H9 (cell line): ENCODE results near the gene MTCH1. TPM values are rescaled to one million over a fixed set of nuclear protein-coding genes. Genes with fewer than 3 reads are reported as not detected.

ENCODE experiments used
- DNase-seq: peaks from one replicate; pipeline ENCODE4 v3.0.0-alpha.2; 2017
- H2AFZ ChIP-seq: one replicate; pipeline ENCODE4 v1.6.1; 2013; ENCODE audit warnings: mild to moderate bottlenecking, low read length, control low read depth, moderate library complexity
- H2AK5ac ChIP-seq: 2 replicates; pipeline ENCODE4 v1.6.1; 2013; ENCODE audit warnings: low read length, control low read depth, mixed read lengths; ENCODE audit not compliant: insufficient read length
- H2BK120ac ChIP-seq: one replicate; pipeline ENCODE4 v1.6.1; 2013; ENCODE audit warnings: low read depth, mild to moderate bottlenecking, low read length, control low read depth, inconsistent platforms; ENCODE audit not compliant: poor library complexity, severe bottlenecking
- H2BK12ac ChIP-seq: 2 replicates; pipeline ENCODE4 v1.6.1; 2013; ENCODE audit warnings: low read length, control low read depth, mixed read lengths, low read depth; ENCODE audit not compliant: insufficient read length
- H2BK15ac ChIP-seq: 2 replicates; pipeline ENCODE4 v1.6.1; 2013; ENCODE audit warnings: low read depth, low read length, control low read depth
- H2BK20ac ChIP-seq: one replicate; pipeline ENCODE4 v1.6.1; 2013; ENCODE audit warnings: low read depth, mild to moderate bottlenecking, low read length, control low read depth, inconsistent platforms; ENCODE audit not compliant: poor library complexity, severe bottlenecking
- H2BK5ac ChIP-seq: 2 replicates; pipeline ENCODE4 v1.6.1; 2013; ENCODE audit warnings: low read length, control low read depth, mixed read lengths; ENCODE audit not compliant: insufficient read length
- H3K14ac ChIP-seq: 2 replicates; pipeline ENCODE4 v1.6.1; 2013; ENCODE audit warnings: low read length, control low read depth; ENCODE audit not compliant: insufficient read depth
- H3K18ac ChIP-seq: 2 replicates; pipeline ENCODE4 v1.6.1; 2013; ENCODE audit warnings: low read depth, mild to moderate bottlenecking, mixed read lengths, low read length, control low read depth; ENCODE audit not compliant: insufficient read length
- H3K23ac ChIP-seq: 2 replicates; pipeline ENCODE4 v1.6.1; 2013; ENCODE audit warnings: low read length, control low read depth, mixed read lengths, low read depth; ENCODE audit not compliant: insufficient read length
- H3K23me2 ChIP-seq: 2 replicates; pipeline ENCODE4 v1.6.1; 2013; ENCODE audit warnings: low read depth, mild to moderate bottlenecking, mixed read lengths, low read length, control low read depth; ENCODE audit not compliant: insufficient read length, poor library complexity, severe bottlenecking
- H3K27ac ChIP-seq: 2 replicates; pipeline ENCODE4 v1.5.1; 2013; ENCODE audit warnings: low read length, control low read depth, mixed read lengths, low read depth; ENCODE audit not compliant: insufficient read length
- H3K27me3 ChIP-seq: 2 replicates; pipeline ENCODE4 v1.6.1; 2013; ENCODE audit warnings: low read length, control low read depth, inconsistent platforms; ENCODE audit not compliant: insufficient read depth
- H3K4ac ChIP-seq: 2 replicates; pipeline ENCODE4 v1.6.1; 2013; ENCODE audit warnings: low read depth, mild to moderate bottlenecking, control low read depth, inconsistent platforms, low read length, moderate library complexity
- H3K4me1 ChIP-seq: 2 replicates; pipeline ENCODE4 v1.6.1; 2013; ENCODE audit warnings: low read length, control low read depth, inconsistent platforms; ENCODE audit not compliant: insufficient read depth
- H3K4me2 ChIP-seq: 2 replicates; pipeline ENCODE4 v1.6.1; 2013; ENCODE audit warnings: low read length, control low read depth, mixed read lengths; ENCODE audit not compliant: insufficient read length, insufficient read depth
- H3K56ac ChIP-seq: 2 replicates; pipeline ENCODE4 v1.6.1; 2013; ENCODE audit warnings: low read depth, mild to moderate bottlenecking, mixed read lengths, low read length, control low read depth; ENCODE audit not compliant: insufficient read length
- H3K79me1 ChIP-seq: 2 replicates; pipeline ENCODE4 v1.6.1; 2013; ENCODE audit warnings: low read depth, mild to moderate bottlenecking, moderate library complexity, low read length, control low read depth, inconsistent platforms; ENCODE audit not compliant: insufficient read depth, poor library complexity, severe bottlenecking
- H3K79me2 ChIP-seq: 2 replicates; pipeline ENCODE4 v1.6.1; 2013; ENCODE audit warnings: low read length, control low read depth, inconsistent platforms; ENCODE audit not compliant: insufficient read depth
- H3K9ac ChIP-seq: 2 replicates; pipeline ENCODE4 v1.6.1; 2013; ENCODE audit warnings: low read length, control low read depth, mixed read lengths; ENCODE audit not compliant: insufficient read length; ENCODE audit errors: extremely low read depth
- H3K9me3 ChIP-seq: one replicate; pipeline ENCODE4 v1.6.1; 2013; ENCODE audit warnings: low read depth, low read length, inconsistent platforms; ENCODE audit not compliant: control insufficient read depth
- H3T11ph ChIP-seq: one replicate; pipeline ENCODE4 v1.6.1; 2013; ENCODE audit warnings: mild to moderate bottlenecking, low read length, control low read depth, inconsistent platforms
- H4K20me1 ChIP-seq: one replicate; pipeline ENCODE4 v1.6.1; 2013; ENCODE audit not compliant: control insufficient read depth, insufficient read length, insufficient read depth
- H4K5ac ChIP-seq: 2 replicates; pipeline ENCODE4 v1.6.1; 2013; ENCODE audit warnings: low read depth, mild to moderate bottlenecking, mixed read lengths, low read length, control low read depth; ENCODE audit not compliant: insufficient read length
- H4K8ac ChIP-seq: replicated peaks from 2 replicates; pipeline ENCODE4 v1.6.1; 2013; ENCODE audit warnings: low read length, control low read depth, mixed read lengths, low read depth; ENCODE audit not compliant: insufficient read length
- H4K91ac ChIP-seq: 2 replicates; pipeline ENCODE4 v1.6.1; 2013; ENCODE audit warnings: low read depth, mild to moderate bottlenecking, moderate library complexity, mixed read lengths, low read length, control low read depth; ENCODE audit not compliant: insufficient read length
- H3K27ac Mint-ChIP-seq, 3 experiments: 2 replicates in 2 of 3; 3 replicates in 1 of 3; pipeline ENCODE4 v1.8.0; 2020 to 2021; ENCODE audit warnings: mixed read lengths in 3 of 3, mild to moderate bottlenecking in 1 of 3, moderate library complexity in 1 of 3
- H3K27me3 Mint-ChIP-seq: 2 replicates; pipeline ENCODE4 v1.8.0; 2021; ENCODE audit warnings: low read depth, mild to moderate bottlenecking, moderate library complexity, mixed read lengths
- H3K36me3 Mint-ChIP-seq, 3 experiments: 2 replicates in 2 of 3; 3 replicates in 1 of 3; pipeline ENCODE4 v1.8.0; 2020 to 2021; ENCODE audit warnings: low read depth in 3 of 3, mixed read lengths in 3 of 3; ENCODE audit not compliant: insufficient read depth in 1 of 3
- H3K4me1 Mint-ChIP-seq, 2 experiments: 2 replicates each; pipeline ENCODE4 v1.8.0; 2020; ENCODE audit warnings: mixed read lengths in 2 of 2
- H3K4me3 Mint-ChIP-seq, 2 experiments: 2 replicates in 1 of 2; 3 replicates in 1 of 2; pipeline ENCODE4 v1.8.0; 2020 to 2021; ENCODE audit warnings: mild to moderate bottlenecking in 2 of 2, mixed read lengths in 2 of 2, moderate library complexity in 1 of 2
- H3K9me3 Mint-ChIP-seq, 2 experiments: 2 replicates in 1 of 2; 3 replicates in 1 of 2; pipeline ENCODE4 v1.8.0; 2020; ENCODE audit warnings: mild to moderate bottlenecking in 2 of 2, mixed read lengths in 2 of 2, moderate library complexity in 1 of 2
- CTCF ChIP-seq: fragments of 200-600 bp; sonication (generic); conservative IDR thresholded peaks from 3 replicates; pipeline ENCODE4 v1.8.0; 2021; ENCODE audit warnings: antibody characterized with exemption, mild to moderate bottlenecking
- WGBS: extraction: QIAGEN DNeasy Blood & Tissue Kit; methylation state at CpG from one replicate; pipeline ENCODE4 v1.1.7; 2013; ENCODE audit warnings: missing lambda C conversion rate, low lambda C conversion rate, mixed read lengths; ENCODE audit not compliant: insufficient read length; ENCODE audit errors: extremely low coverage; 5-methylcytosine and 5-hydroxymethylcytosine counted together
- total RNA-seq: library from RNA; stranded (reverse); gene quantifications from 2 replicates; pipeline ENCODE4 v1.2.1, GENCODE V29; 2021

Gene MTCH1
- total RNA-seq, 1 experiment from 2014 or later, result 200 TPM

DNA sequence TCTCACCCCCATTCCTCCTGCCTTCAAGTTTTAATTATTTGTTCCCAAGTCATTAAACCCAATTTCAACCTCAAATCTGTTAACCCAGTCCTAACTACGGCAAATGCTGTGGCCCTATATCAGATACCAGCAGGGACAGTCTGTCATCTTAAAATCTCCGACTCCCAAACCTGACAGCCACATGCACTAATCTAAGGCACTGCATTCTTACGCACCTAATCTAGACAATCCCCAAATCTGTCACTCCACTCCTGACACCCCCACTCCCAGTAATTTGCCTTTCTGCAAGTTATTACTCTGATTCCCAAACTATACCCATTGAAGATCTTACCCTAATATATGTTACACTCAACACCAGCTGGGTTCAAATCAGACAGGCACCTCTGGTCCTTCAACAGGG is 2.5 kb downstream of the MTCH1 start:
- Histone ChIP-seq H3K56ac (no peak overlapping the region), H4K5ac (no peak overlapping the region), H3K4me1 (peaks cover 14% of the 10 kb centered on the region; the same call in 1 of the 2 replicates), H2BK12ac (no peak overlapping the region), H3K9me3 (no peaks in the 10 kb centered on the region), H2AFZ (no peak overlapping the region), H3K14ac (no peak overlapping the region), H3K79me2 (peaks cover 48% of the 10 kb centered on the region; the same call in 1 of the 2 replicates), H3K4ac (no peak overlapping the region), H4K8ac (no peak overlapping the region), H3K18ac (no peak overlapping the region), H2BK120ac (no peak overlapping the region), H3T11ph (no peak overlapping the region), H3K4me2 (peak overlapping the region; percentile 78), H2BK20ac (no peak overlapping the region), H4K20me1 (no peaks in the 10 kb centered on the region), H2BK15ac (no peak overlapping the region), H3K79me1 (no peaks in the 10 kb centered on the region), H3K23me2 (peaks cover 21% of the 10 kb centered on the region), H3K9ac (no peak overlapping the region), H3K23ac (no peak overlapping the region), H3K27me3 (no peaks in the 10 kb centered on the region), H4K91ac (no peak overlapping the region), H3K27ac (no peak overlapping the region), H2BK5ac (no peak overlapping the region), H2AK5ac (no peak overlapping the region)
- Mint-ChIP-seq H3K4me3 (no peak overlapping the region), H3K27me3 (no peaks in the 10 kb centered on the region), H3K36me3 (peaks cover 7 to 15% (median 9%) of the 10 kb centered on the region in 3 experiments), H3K27ac (no peak overlapping the region), H3K4me1 (peaks cover 32 to 33% of the 10 kb centered on the region in 2 experiments), H3K9me3 (no peaks in the 10 kb centered on the region)
- WGBS, result no CpG with 5 or more reads among the region's 3 CpGs
- no peak for TF ChIP-seq CTCF
- DNase-seq, result no peak
